Stimulated activated CD8-positive, alpha-beta memory T cell treated with anti-CD3 and anti-CD28 coated beads, Interleukin-12 subunit alpha, Interleukin-12 subunit beta, amount 100 ng/mL, for 24 hours (primary cell): ENCODE results near the gene FLOT1.
A peak's percentile ranks its signal among the peaks of the same experiment; 100 is the strongest.
"Not testable (repeated sequence)": the region's sequence is repeated elsewhere in the genome, so short reads cannot be mapped to it uniquely, and the experiment has no call there.

ENCODE experiments used
- DNase-seq: peaks from one replicate; pipeline ENCODE4 v3.0.0-alpha.2; 2020; ENCODE audit errors: extremely low read depth

FLOT1 gene

GRCh38 chr6:30747300-30747687, 4.8 kb upstream of the FLOT1 start:
- no peak for DNase-seq

DNA sequence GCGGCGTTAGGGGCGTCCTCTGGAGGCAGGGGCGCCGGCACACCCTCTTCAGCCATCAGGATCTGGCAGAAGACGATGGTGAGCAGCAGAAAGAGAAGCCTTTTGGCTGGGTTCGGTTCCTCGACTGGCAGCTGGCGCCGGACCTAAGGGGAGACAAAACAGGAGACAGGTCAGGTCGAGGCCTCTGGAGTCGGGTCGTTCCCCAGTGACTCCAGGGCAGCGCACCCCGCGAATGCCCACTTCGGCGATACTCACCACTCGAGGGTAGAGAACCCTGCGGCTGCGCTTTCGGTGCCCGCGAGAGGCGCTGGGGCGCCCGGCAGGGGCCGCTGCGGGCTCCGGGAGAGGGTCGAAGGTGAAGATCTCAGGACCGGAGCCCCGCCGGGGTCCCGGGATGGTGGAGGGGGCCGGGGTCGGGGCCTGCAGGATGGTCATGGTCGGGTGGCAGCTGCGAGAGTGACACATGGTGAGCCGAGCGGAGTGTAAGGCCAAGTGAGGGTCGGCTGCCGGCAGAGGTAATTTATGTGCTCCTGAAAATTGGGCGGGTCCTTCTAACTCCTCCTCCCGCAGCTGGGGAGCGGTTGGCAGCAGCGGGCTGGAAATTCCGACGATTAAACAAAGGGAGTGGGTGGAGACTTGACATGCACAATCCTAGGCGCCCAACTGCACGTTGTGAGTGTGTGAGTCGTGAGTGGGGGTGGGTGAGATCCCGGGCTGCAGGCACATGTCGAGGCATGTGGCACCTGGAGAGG, 1.7 kb upstream of the FLOT1 start, which contains the start of gene IER3:
Gene IER3, minus strand, starts transcription at position 494 of the 752 bp plus-strand sequence. Its CDS starts 29 bp downstream, at position 465.
- peak; percentile 64 for DNase-seq

DNA sequence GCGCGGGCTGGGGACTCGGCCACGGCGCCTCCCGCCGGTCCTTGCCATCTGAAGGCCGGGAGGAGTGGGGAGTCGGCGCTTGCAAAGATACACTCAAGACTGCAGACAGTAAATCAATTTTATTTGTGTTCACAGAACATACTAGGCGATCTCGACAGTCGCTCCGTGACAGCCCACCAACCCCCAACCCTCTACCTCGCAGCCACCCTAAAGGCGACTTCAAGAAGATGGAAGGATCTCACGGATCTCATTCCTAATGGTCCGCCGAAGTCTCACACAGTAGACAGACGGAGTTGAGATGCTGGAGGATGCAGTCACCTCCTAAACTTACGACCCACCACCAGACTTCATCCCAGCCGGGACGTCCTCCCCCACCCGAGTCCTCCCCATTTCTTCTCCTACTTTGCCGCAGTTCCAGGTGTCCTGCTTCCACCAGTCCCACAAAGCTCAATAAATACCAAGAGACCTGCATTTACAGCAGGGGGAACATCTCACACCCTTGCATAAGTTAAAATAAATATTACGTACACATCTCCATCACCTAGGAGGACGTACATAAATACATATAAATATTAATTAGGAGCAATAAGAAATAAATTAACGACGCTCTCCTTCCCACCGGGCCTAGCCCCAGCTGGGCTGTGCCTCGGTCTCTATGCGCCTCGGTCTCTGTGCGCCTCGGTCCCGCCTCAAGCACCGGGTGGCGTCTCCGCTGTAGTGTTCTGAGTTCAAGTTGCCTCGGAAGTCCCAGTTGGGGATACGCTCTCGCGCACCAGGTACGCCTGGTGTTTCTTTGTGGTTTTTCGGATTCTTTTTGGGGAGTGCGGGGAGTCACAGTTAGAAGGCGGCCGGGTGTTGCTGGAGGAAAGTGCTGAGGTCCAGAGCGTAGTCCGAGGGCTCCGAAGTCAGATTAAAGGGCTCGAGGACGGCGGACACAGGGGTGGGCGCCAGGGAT, 889 bp upstream of the FLOT1 start:
- DNase-seq, result no peak

GRCh38 chr6:30741789-30742315, 635 bp downstream of the FLOT1 start:
- no peak for DNase-seq

DNA sequence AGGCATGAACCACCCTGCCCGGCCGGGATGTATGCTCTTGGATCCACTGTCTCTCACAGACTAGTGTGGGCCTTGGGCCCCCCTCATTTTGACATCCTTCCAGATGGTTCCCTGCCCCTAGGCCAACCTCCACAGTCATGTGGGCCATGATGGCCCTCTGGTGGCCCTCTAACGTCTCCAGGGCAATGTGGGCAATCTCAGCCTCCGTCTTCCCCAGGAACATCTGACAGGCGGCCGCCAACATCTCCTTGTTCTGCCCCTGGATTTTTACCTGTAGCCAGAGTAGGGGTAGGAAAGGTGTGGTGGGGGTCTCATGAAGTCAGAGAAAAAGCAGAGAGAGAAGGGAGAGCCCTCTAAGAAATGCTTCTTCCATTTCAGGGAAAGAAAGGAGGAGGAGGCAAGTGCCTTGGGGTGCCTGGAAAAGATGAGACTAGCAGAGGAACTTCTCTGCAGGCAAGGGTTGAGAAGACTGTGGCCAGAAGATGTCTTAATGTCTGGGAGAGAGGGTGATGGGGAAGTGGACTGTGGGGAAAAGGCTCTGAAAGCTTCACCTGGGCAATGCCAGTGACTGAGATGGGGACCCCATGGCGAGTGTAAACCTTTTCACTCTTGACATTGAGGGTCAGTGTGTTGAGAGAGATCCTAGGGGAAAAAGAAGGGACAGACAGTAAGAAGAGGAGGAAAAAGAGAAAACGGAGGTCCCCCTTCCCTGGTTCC, 1.3 kb downstream of the FLOT1 start:
- DNase-seq, result no peak

GRCh38 chr6:30740540-30740870, 2.0 kb downstream of the FLOT1 start:
- DNase-seq, result no peak

DNA sequence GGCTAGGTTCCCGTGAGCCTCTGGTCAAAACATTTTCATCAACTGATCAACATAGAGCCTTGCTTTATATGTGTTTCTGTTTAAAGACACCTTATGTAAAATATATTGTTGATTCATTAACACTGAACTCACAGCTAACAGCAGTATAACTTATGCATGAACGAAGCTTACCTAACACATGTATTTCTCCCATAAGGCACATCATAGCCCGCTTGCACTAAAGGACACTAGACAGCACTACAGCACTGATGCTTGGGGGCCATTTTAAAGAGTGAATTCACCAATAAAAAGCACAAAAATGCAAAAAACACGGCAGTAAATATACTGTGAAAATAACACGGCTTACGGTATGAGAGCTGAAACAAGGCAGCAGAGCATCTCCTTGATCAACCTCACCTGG, 4.0 kb downstream of the FLOT1 start:
- no peak for DNase-seq

GRCh38 chr6:30735668-30736314, 6.7 kb downstream of the FLOT1 start:
- no peak for DNase-seq

DNA sequence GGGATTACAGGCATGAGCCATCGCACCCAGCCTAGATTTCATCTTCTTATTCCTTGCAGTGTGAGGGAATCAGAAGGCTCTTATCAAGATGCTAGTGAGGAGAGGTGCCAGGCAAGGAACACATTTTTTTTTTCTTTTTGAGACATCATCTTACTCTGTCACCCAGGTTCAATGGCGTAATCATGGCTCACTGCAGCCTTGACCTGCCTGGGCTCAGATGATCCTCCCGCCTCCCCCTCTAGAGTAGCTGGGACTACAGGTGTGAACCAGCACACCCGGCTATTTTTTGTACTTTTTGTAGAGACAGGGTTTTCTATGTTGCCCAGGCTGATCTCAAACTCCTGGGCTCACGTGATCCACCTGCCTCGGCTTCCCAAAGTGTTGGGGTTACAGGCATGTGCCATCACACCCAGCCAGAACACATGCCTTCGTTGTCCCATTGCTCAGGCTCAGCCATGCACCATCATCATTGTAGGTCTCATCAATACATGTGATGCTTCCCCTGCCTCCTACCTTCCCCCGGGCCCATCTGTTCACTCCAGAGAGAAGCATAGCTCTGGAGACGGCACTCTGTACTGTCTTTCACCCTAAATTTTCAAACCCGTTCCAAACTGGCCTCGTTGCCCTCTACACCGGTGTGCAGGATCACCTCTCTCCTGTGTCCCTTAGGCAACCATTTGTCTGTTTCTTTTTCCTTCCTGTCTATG, 10.1 kb downstream of the FLOT1 start:
- DNase-seq, result no peak

DNA sequence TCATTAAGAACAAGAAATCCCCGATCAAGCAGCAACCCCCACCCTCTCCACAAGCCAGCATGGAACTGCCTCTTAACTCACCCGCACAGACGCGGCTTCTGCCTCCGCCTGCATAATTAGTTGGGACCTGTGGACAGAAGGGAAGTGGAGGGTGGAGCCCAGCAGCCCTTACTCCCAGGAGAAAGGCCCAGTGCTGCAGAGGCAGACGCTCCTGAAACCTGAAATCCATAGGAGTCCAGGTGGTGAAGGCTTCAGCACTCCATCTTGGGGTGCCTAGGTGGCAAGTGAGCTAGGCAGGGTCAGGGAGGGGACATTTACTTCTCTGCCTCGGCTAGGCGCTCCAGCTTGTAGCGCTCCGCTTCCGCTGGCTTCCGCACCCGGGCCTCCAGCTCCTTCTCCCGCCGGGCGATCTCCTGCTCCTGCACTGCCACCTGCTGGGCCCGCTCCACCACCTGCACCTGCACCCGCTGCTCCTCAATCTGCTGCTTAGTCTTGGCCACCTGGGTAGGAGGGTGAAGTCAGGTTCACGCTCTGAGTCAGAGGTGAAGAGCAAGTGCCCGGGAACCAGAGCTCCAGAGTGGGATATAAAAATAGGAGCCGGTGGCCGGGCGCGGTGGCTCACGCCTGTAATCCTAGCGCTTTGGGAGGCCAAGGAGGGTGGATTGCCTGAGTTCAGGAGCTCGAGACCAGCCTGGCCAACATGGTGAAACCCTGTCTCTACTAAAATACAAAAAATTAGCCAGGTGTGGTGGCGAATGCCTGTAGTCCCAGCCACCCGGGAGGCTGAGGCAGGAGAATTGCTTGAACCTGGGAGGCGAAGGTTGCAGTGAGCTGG, 11.7 kb downstream of the FLOT1 start:
- no peak for DNase-seq

DNA sequence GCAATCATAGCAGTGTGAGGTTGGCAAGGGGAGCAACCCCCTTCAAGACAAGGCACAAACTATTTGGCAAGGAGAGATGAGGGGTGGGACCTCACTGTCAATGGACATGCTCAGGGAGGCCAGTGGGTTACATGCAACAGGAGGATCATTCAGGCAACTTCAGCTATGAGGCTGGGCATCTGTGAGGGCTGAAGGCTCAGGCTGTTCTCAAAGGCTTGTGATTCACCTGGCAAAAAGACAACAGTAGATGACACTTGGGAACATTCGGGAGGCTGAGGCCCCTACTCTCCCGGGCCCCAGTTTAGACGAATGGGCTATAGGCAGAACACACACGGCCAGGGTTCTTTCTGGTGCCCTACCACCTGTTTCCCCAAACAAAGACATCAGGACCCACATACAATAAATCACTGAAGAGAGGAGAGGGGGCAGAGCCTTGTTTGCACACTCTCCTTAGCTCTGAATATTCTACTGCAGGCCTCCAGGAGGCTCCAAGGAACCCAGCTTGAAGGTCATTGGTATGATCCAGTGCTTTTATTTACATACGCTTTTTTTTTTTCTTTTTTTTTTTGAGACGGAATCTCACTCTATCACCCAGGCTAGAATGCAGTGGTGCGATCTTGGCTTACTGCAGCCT, 14.4 kb downstream of the FLOT1 start:
- no peak for DNase-seq

- no peak for DNase-seq
These were observed 15.7 kb downstream of the FLOT1 start for GRCh38 chr6:30726506-30727413.

DNA sequence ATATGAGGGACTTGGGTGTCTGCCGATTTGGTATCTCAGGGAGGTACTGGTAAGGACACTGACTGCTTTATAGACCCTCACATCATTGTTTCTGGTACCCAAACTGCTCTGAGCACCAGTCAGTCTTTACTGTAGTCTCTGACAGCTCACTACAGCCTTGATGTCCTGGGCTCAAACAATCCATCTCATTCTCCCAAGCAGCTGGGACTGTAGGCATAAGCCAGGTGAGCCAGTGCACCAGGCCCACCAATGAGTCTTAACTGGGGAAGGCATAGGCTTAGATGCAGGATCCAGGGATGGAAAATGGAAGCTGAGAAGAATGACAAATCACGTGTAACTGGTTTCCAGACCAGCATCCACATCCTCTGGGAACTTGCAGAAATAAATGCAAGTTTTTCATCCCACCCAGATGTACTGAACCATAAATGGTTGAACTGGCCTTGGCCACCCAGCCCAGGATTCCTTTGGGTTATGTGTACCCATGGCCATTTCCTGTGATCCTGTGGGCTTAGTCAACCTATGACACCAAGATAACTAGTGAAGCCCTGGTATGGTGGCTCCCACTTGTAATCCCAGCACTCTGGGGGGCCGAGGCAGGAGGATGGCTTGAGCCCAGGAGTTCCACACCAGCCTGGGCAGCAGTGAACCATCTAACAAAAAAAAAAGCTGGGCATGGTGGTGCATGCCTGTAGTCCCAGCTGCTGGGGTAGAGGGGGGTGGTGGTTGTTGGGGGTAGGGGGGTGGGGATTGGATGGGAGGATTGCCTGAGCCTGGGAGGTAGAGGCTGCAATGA, 16.6 kb downstream of the FLOT1 start:
- no peak for DNase-seq

- no peak for DNase-seq
These were observed 17.4 kb downstream of the FLOT1 start for GRCh38 chr6:30724906-30725667.

DNA sequence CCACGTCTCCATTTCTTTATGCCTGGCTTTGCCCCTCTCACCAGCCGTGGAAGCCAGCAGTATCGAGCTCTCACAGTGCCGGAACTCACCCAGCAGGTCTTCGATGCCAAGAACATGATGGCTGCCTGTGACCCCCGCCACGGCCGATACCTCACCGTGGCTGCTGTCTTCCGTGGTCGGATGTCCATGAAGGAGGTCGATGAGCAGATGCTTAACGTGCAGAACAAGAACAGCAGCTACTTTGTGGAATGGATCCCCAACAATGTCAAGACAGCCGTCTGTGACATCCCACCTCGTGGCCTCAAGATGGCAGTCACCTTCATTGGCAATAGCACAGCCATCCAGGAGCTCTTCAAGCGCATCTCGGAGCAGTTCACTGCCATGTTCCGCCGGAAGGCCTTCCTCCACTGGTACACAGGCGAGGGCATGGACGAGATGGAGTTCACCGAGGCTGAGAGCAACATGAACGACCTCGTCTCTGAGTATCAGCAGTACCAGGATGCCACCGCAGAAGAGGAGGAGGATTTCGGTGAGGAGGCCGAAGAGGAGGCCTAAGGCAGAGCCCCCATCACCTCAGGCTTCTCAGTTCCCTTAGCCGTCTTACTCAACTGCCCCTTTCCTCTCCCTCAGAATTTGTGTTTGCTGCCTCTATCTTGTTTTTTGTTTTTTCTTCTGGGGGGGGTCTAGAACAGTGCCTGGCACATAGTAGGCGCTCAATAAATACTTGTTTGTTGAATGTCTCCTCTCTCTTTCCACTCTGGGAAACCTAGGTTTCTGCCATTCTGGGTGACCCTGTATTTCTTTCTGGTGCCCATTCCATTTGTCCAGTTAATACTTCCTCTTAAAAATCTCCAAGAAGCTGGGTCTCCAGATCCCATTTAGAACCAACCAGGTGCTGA, 18.4 kb downstream of the FLOT1 start:
- DNase-seq, result not testable (repeated sequence)
